Head of caudate nucleus (tissue), 42 donors: ENCODE data around the gene TNS3.

Source experiments
- DNase-seq, 42 donors: peaks; one replicate each; pipeline versions ENCODE4 v3.0.0 to v3.0.0-alpha.2; 2020 to 2021; ENCODE audit warnings: mixed read lengths in 7 of 42
- intact Hi-C: fragments of 100-400 bp; cut with DNase I; formaldehyde crosslinking; loops from one replicate; pipeline ENCODE4 v1.15.0; 2022

Gene TNS3

DNA sequence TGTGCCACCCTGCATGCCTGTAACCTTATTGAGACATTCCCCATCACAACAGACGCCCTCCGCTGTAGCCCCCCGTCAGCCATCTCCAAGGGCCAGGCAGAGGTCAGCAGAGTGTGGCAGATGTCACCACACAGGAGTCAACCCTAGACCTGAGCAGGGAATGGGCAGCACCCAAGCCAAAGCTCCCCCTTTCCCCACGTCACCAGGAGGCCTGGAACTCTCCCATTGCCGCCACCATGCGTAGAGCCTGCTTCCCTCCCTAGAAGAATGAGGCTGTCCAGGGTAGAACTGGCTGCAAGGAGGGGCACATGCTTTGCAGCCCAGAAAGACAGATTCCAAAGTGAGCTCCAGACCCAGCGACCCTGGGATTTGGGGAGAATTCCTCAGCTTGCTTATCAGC is 342.9 kb downstream of the TNS3 start:
- DNase-seq = no peak
- intact Hi-C loops = no loop called here

DNA sequence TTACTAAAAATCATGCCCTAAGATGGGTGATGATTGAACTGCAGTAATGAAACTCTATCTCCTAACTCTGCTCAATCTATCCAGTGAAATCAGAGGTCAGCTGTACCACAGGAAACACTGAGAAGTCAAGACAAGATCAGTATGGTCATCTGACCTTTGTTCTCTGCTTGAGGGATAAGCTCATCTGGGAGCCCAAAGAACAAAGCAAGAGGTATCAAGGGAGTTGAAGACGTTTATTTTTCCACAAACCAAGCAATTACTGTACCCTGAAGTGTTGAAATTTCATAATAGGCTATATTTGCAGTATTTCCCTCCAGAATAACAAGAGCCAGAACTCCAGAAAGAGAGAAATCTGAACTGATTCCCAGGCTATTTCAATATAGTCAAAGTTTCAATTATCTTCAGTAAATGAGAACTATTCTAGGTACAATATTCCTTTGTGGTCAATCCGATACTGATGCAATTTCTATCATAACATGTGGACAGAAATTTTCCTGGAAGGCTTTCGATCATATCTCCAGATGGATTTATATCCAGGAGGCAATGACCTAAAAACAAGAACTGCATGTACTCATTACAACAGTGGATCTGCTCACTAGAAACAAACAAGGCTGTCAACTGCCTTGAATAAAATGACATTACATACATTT is 345.3 kb downstream of the TNS3 start:
- intact Hi-C loops = no loop called here
- DNase-seq = no peak

DNA sequence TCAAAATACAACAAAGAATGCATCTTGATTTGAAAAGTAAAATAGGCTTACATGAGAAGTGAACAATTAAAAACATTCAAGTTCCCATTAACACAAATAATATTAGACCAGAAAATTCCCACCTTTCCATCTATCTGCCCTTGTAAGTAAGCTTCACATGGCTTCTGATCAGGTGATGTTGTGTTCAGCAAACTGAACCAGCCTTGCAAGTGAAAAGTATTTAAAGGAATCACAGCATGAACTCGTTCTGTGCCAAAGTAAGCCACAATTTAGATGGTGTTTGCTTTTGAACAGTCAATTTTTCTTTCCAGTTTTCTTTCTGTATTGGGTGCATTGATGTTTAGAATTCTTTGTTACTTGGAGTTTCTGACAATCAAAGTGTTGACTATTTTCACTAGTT is 347.9 kb downstream of the TNS3 start:
- no peak for DNase-seq
- intact Hi-C loops = no loop called here

DNA sequence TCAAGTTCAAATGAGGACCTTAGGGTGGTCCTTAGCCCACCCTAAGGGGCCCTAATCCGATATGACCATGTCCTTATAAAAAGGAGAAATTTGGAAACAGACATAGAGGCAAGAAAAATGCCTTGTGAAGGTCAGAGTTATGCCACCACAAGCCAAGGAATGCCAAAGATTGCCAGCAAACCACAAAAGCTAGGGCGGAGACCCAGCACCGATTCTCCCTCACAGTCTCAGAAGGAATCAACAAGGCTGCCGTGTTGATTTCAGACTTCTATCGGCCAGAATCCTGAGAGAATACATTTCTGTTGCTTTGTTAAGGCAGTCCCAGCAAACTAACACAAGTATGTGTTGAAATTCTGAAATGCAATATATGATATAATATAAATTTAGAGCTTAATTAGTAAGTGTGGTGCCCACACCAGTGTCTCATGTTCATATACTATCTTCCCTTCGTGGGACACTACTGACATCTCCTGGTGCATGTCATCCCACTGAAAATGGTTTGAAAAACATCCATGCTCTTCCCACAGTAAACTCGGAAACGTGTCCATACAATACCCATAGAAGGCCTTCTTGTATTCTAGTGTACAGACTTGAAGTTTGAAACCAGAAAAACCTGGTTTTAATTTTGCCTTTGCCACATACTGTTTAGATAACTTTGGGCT is 349.0 kb downstream of the TNS3 start:
- DNase-seq = no peak
- intact Hi-C loops = no loop called here

DNA sequence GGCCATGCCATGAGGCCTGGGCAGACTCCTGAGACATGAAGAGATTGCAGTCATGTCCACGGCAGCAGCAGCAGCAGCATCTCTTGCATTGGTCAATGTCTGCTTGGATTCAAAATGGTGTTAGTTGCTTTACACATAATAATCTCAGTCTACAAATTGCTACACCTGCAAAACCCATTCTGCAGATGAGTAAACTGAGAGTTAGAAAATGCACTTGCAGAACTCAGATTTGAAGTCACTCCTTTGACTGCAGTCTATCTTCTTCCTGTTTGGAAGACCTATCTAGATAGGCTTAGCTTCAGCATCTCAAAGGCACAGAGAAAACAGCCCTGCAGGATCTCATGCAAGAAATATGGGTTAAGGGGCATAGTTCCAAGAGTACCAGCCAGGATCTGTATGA is 350.3 kb downstream of the TNS3 start:
- intact Hi-C loops = no loop called here
- DNase-seq = no peak

DNA sequence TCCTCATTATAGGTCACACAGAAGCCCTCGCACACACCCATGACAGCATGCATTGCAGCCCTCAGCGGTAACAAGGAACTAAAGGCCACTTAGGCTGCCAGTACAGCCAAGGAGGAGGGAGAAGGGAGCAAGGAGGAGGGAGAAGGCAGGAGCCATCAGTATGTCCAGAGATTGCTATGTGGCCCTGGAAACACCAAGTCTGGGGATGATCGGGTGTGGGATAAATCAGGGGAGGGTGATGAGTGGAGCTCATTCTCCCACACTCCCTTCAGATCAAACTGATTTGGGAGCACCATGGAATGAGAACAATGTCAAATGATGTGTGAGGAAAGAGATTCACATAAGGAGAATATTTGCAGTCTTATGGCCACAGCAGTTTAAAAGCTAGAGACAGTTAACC is 350.9 kb downstream of the TNS3 start:
- no peak for DNase-seq
- intact Hi-C loops = no loop called here

DNA sequence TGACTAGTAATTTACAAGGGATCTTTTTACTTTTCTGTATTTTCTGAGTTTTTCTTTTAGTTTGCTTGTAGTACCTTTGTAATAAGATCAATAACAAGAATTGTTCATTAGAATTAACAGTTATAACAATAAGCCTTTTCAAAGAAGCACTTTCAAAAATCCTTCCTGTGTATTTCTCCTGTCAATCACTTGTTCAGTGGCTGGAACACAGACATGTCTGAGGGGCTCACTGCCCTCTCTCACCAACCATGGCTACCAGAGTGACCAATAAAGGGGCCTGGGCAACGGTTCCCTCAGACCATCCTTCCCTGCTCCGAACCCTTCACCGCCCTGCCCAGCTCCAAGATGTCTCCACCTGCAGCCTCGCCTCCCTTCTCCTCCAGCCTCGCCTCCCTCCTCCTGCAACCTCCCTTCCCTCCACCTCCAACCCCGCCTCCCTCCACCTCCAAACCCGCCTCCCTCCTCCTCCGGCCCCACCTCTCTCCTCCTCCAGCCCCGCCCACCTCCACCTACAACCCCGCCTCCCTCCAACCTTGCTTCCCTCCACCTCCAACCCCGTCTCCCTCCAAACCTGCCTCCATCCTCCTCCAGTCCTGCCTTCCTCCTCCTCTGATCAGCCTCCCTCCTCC is 353.4 kb downstream of the TNS3 start:
- intact Hi-C loops = no loop called here
- DNase-seq = no peak

DNA sequence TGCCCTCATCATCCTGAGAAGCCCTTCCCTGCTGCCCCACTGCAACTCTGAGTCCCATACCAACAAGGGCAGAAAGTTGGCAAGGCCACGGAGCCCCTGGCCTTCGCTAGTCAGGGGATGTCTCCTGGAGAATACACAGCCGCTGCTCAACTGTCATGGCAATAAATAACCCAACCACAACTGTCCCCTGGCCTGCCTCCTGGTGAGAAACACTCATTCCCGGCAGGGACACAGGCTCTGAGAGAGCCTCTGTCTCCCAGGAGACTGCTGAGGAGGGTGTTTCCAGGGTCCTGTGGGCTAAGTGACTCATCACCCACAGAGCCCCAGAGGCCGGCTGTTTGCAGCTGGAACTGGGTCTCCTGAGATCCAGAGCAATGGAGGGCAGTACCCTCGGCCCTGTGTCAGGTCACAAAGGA is 354.1 kb downstream of the TNS3 start:
- no peak for DNase-seq
- intact Hi-C loops = no loop called here

DNA sequence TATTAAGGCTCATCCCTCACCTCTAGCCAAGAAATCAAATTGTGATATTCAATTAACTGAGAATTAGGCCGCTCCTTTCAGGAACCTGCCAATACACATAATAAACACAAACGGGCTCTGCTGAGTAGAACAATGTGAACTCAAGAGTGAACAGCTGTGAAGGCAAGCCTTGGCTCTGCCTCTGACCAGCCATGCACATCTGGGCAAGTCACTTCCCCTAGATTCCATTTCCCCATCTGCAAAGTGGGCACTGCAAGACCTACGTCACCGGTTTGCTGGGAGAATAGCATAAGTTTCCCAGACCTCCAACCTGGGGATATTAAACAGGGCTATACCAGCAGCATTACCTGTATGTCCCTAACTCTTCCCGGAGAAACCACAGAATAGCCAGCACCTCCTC is 355.2 kb downstream of the TNS3 start:
- intact Hi-C loops = no loop called here
- no peak for DNase-seq

DNA sequence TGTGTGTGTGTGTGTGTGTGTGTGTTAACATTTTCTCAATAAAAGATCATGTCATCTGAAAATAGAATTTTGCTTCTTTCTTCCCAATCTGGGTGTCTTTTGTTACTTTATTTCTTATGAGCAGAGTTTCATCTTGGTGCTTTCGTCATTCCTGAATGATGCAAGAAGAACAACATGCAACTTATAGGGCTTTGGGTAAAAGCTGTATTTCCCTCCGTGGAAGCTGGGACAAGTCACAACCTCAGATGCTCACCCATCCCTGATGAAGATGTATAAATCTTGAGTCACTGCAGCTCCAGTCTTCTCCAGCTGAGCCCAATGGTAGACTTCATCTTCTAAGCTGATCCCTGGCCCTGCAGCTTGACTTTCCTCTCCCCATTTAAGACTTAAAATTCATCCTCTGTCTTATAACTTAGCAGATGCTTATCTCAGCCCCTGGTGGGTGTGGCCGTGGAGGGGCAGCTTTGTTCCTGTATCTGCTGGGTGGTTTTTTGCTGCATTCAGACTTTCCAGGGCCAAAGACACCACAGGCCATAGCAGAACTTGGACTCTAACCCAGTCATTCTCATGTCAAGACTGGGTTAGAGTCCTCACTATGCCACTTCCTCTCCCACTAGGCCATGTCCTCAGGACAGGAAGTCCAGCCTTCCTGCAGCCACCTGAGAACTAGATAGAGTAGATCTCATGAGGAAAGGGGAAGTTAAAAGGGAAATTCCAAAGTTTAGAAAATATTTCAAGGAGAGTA is 356.4 kb downstream of the TNS3 start:
- intact Hi-C loops = no loop called here
- no peak for DNase-seq
